GM12878 (cell line): ENCODE data around the gene ILRUN. TPM values are rescaled to one million over a fixed set of nuclear protein-coding genes. Genes with fewer than 3 reads are reported as not detected.
"Not testable (repeated sequence)": the region's sequence is repeated elsewhere in the genome, so short reads cannot be mapped to it uniquely, and the experiment has no call there.

Experiments
- ATAC-seq: fragments of 200-7000 bp; cut with Tn5 transposase; 3 replicates; pipeline ENCODE4 v1.9.1; 2020; ENCODE audit warnings: mild to moderate bottlenecking, moderate library complexity
- BruUV-seq: library from RNA; stranded (reverse); fragments of 400-500 nt; replicated peaks from 2 replicates; lab custom pipeline; 2021; lab: Mats Ljungman, UMichigan
- CTCF ChIA-PET: fragments of 300-600 bp; sonication (Branson Sonifier 250); formaldehyde crosslinking; extraction: SDS; loops from one replicate; lab custom pipeline; 2021; ENCODE audit warnings: inconsistent platforms; lab: Yijun Ruan, JAX
- POLR2A ChIA-PET: fragments of 350-600 bp; formaldehyde crosslinking; extraction: SDS; loops from one replicate; lab custom pipeline; 2021; ENCODE audit warnings: inconsistent platforms; lab: Charles Lee
- RAD21 ChIA-PET: fragments of 300-600 bp; sonication (Branson Sonifier 250); formaldehyde crosslinking; loops from one replicate; lab custom pipeline; 2023; ENCODE audit warnings: antibody characterized with exemption; ENCODE audit not compliant: unreplicated experiment; lab: Charles Lee
- SMC1A ChIA-PET: fragments of 300-600 bp; sonication (Branson Sonifier 250); formaldehyde crosslinking; loops from one replicate; lab custom pipeline; 2023; ENCODE audit not compliant: unreplicated experiment, uncharacterized antibody; lab: Charles Lee
- DNase-seq: peaks from one replicate; pipeline ENCODE4 v3.0.0-alpha.2; 2011; ENCODE audit warnings: low read depth, low spot score
- FAIRE-seq: peaks from 3 replicates; lab custom pipeline; 2011; peaks lifted over from hg19 to GRCh38; lab: Jason Lieb, UNC
- H2AFZ ChIP-seq: 2 replicates; pipeline ENCODE4 v1.6.0; 2011; ENCODE audit warnings: low read depth, low read length, control low read depth; ENCODE audit not compliant: control insufficient read depth
- H3K27ac ChIP-seq: 2 replicates; pipeline ENCODE4 v1.5.1; 2011; ENCODE audit warnings: control low read depth; ENCODE audit not compliant: control insufficient read depth, insufficient read depth
- H3K27me3 ChIP-seq, 2 experiments: replicated peaks in 1 of 2; 2 replicates each; pipeline versions ENCODE4 v1.6.0 to v1.6.1; 2011; ENCODE audit warnings: low read length in 1 of 2; ENCODE audit not compliant: control insufficient read depth in 2 of 2, insufficient read depth in 2 of 2
- H3K36me3 ChIP-seq, 2 experiments: 2 replicates each; pipeline ENCODE4 v1.5.1; 2011; ENCODE audit warnings: low read length in 1 of 2; ENCODE audit not compliant: control insufficient read depth in 2 of 2, insufficient read depth in 2 of 2
- H3K4me1 ChIP-seq: 2 replicates; pipeline ENCODE4 v1.6.1; 2011; ENCODE audit warnings: mild to moderate bottlenecking, low read length, moderate library complexity, mixed read lengths; ENCODE audit not compliant: control insufficient read depth, insufficient read depth
- H3K4me2 ChIP-seq: 2 replicates; pipeline ENCODE4 v1.6.0; 2011; ENCODE audit warnings: control low read depth; ENCODE audit not compliant: control insufficient read depth, insufficient read depth
- H3K4me3 ChIP-seq: fragments of 200-600 bp; sonication (generic); 2 replicates; pipeline ENCODE4 v1.5.1; 2016
- H3K79me2 ChIP-seq: 2 replicates; pipeline ENCODE4 v1.6.0; 2011; ENCODE audit warnings: low read length; ENCODE audit not compliant: control insufficient read depth, insufficient read depth
- H3K9ac ChIP-seq: 2 replicates; pipeline ENCODE4 v1.8.0; 2011; ENCODE audit warnings: low read length, control low read depth, mixed read lengths; ENCODE audit not compliant: control insufficient read depth, insufficient read depth
- H3K9me3 ChIP-seq: replicated peaks from 3 replicates; pipeline ENCODE4 v1.5.1; 2011; ENCODE audit warnings: mild to moderate bottlenecking, low read length; ENCODE audit not compliant: control insufficient read depth, insufficient read depth
- H4K20me1 ChIP-seq: 2 replicates; pipeline ENCODE4 v1.6.0; 2011; ENCODE audit not compliant: control insufficient read depth, insufficient read depth
- HDGF ChIP-seq: fragments of 450-650 bp; IDR thresholded peaks from 2 replicates; pipeline ENCODE4 v1.6.1; 2016; ENCODE audit warnings: antibody characterized with exemption
- WGBS: methylation state at CpG from one replicate; pipeline ENCODE4 v1.1.6; 2016; ENCODE audit warnings: low lambda C conversion rate; ENCODE audit not compliant: insufficient replicate concordance, insufficient coverage; ENCODE audit errors: missing lambda C conversion rate; 5-methylcytosine and 5-hydroxymethylcytosine counted together
- in situ Hi-C: fragments of 300-500 bp; cut with MboI; formaldehyde crosslinking; loops from 9 replicates; pipeline ENCODE4 v1.14.3; 2018; ENCODE audit warnings: mixed read lengths
- intact Hi-C: fragments of 100-400 bp; cut with micrococcal nuclease; formaldehyde crosslinking; loops from one replicate; pipeline ENCODE4 v1.14.2; 2022; ENCODE audit not compliant: unreplicated experiment
- polyA plus RNA-seq, 11 experiments: library from polyadenylated mRNA; depleted of rRNA in 4 of 11; unstranded in 6 of 11; stranded (reverse) in 5 of 11; fragments of >200 nt; fragmentation: Nextera tagmentation in 4 of 11; fragmentation: Illumina TruSeq in 1 of 11; extraction: Ambion mirVana in 4 of 11; extraction: Trizol in 1 of 11; gene quantifications; 1 replicate in 1 of 11; 2 replicates in 10 of 11; pipeline versions ENCODE4 v1.2.1 to v1.2.3, GENCODE V29; 2011 to 2016; ENCODE audit warnings: inconsistent platforms in 2 of 11, missing spikeins in 2 of 11, low read depth in 1 of 11
- total RNA-seq, 4 experiments: library from RNA; depleted of rRNA in 3 of 4; stranded (reverse); fragments of >200 nt in 3 of 4; fragmentation: Illumina TruSeq in 1 of 4; extraction: Trizol in 1 of 4; gene quantifications; 2 replicates each; pipeline versions ENCODE4 v1.2.1 to v1.2.3, GENCODE V29; 2013 to 2021
- TF ChIP-seq, protein P1 (sequence below): fragments of 450-650 bp; IDR thresholded peaks from 2 replicates; pipeline ENCODE4 v1.6.1; 2017; ENCODE audit warnings: mild to moderate bottlenecking

ILRUN gene
- total and polyA plus RNA-seq, 10 of the 15 experiments (the other 5 are each of a cell fraction or from before 2014, with no cell fraction given), result 21.0 to 114 (median 48.9) TPM

DNA sequence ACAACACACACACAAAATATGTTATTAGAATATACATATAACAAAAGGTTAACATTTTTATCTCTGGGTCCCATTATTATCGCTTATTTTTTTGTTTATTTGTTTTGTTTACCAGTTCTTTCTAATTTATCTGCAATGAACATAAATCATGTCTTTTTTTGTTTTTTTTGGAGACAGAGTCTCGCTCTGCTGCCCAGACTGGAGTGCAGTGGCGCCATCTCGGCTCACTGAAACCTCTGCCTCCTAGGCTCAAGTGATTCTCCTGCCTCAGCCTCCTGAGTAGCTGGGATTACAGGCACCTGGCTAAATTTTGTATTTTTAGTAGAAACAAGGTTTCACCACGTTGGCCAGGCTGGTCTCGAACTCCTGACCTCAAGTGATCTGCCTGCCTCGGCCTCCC lies 16.3 kb downstream of the ILRUN start:
- in situ Hi-C loops, H3K36me3 ChIP-seq, RAD21 ChIA-PET, intact Hi-C loops, BruUV-seq, DNase-seq, FAIRE-seq, H2AFZ ChIP-seq, H4K20me1 ChIP-seq, ATAC-seq, H3K27me3 ChIP-seq, H3K4me3 ChIP-seq, H3K9me3 ChIP-seq: not testable (repeated sequence)
- POLR2A ChIA-PET, result interaction anchor here (14.8 kb wide), 1 partner anchor 18 kb away, joined by 329 read pairs; no protein-coding TSS in a partner anchor
- peak overlapping the region; percentile 88 for H3K27ac ChIP-seq
- peak overlapping the region; percentile 39; the same call in 1 of the 2 replicates for H3K9ac ChIP-seq
- peaks cover 26% of the 10 kb centered on the region; the same call in 1 of the 2 replicates for H3K4me1 ChIP-seq
- peaks cover 92% of the 10 kb centered on the region for H3K79me2 ChIP-seq
- TF ChIP-seq, protein P1, sequence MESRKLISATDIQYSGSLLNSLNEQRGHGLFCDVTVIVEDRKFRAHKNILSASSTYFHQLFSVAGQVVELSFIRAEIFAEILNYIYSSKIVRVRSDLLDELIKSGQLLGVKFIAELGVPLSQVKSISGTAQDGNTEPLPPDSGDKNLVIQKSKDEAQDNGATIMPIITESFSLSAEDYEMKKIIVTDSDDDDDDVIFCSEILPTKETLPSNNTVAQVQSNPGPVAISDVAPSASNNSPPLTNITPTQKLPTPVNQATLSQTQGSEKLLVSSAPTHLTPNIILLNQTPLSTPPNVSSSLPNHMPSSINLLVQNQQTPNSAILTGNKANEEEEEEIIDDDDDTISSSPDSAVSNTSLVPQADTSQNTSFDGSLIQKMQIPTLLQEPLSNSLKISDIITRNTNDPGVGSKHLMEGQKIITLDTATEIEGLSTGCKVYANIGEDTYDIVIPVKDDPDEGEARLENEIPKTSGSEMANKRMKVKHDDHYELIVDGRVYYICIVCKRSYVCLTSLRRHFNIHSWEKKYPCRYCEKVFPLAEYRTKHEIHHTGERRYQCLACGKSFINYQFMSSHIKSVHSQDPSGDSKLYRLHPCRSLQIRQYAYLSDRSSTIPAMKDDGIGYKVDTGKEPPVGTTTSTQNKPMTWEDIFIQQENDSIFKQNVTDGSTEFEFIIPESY, result peak; percentile 47; the same call in 1 of the 2 replicates
- TF ChIP-seq HDGF, result 0 out of 2 replicates have a peak, but pooled peaks have one; percentile 60
- CTCF ChIA-PET, result interaction anchor here (1.0 kb wide), 1 partner anchor 24 kb away, joined by 4 read pairs; no protein-coding TSS in a partner anchor
- SMC1A ChIA-PET, result interaction anchor here (16.2 kb wide), 1 partner anchor 40 kb away, joined by 213 read pairs; no protein-coding TSS in a partner anchor
- peak overlapping the region; percentile 48 for H3K4me2 ChIP-seq
- 83% methylated on average over 7 of the region's 7 CpGs for WGBS
